PC-3 (cell line): ENCODE data around the gene RPL31.

Source experiments
- CTCF ChIP-seq: fragments of 300-600 bp; sonication (generic); conservative IDR thresholded peaks from 2 replicates; pipeline ENCODE4 v1.5.1; 2017; ENCODE audit warnings: antibody characterized with exemption, low read depth, mild to moderate bottlenecking, low read length
- EZH2 ChIP-seq: fragments of 300-600 bp; sonication (generic); IDR thresholded peaks from one replicate; pipeline ENCODE4 v1.6.1; 2017; ENCODE audit warnings: antibody characterized with exemption, mild to moderate bottlenecking, low read length; ENCODE audit not compliant: unreplicated experiment

DNA sequence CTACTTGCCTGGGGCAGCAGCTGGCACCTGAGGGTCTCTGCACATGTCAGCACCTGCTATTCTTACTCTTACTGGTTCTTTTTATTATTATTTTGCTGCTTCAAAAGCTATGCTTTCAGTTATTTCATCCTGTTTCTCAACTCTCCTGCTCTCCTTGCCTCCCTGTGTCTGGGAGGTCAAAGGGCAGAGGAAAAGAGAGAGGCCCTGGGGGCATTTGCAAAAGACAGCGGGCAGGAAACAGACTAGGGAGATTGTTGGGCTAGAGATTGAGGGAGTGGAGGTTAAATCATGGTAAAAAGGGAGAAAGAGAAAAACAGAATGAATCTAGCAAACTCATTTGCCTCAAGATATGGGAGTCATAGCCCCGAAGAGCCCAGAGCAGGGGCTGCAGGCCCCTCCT lies 21.1 kb upstream of the RPL31 start:
- no peak for TF ChIP-seq CTCF
- no peak for TF ChIP-seq EZH2
